ENCODE measurements around the gene ZWILCH. TPM values are rescaled to one million over a fixed set of nuclear protein-coding genes. Genes with fewer than 3 reads are reported as not detected.
"Not testable (repeated sequence)": the region's sequence is repeated elsewhere in the genome, so short reads cannot be mapped to it uniquely, and the experiment has no call there.

ZWILCH gene
- total RNA-seq, 1 donor from 2014 or later: 13.8 TPM

- TF ChIP-seq CTCF (IDR thresholded peaks at IDR 0.05): no peak
- DNase-seq (ENCODE audit: extremely low spot score, unreplicated experiment): no peak
- Mint-ChIP-seq H3K4me1 (ENCODE audit: unreplicated experiment) (peaks cover 6% of the 10 kb centered on the region), H3K9me3 (ENCODE audit: unreplicated experiment) (no peaks in the 10 kb centered on the region), H3K27ac (ENCODE audit: unreplicated experiment) (no peak overlapping the region), H3K4me3 (ENCODE audit: unreplicated experiment) (no peak overlapping the region), H3K36me3 (ENCODE audit: unreplicated experiment) (no peaks in the 10 kb centered on the region), H3K27me3 (ENCODE audit: unreplicated experiment) (peaks cover 30% of the 10 kb centered on the region)
Measured at GRCh38 chr15:66586155-66586976, 81.2 kb downstream of the ZWILCH start.

GRCh38 chr15:66587020-66587419 lies 81.9 kb downstream of the ZWILCH start:
- no peak overlapping the region for H3K27ac Mint-ChIP-seq (ENCODE audit: unreplicated experiment)
- TF ChIP-seq CTCF (IDR thresholded peaks at IDR 0.05): no peak
- DNase-seq (ENCODE audit: extremely low spot score, unreplicated experiment): no peak
- no peaks in the 10 kb centered on the region for H3K36me3 Mint-ChIP-seq (ENCODE audit: unreplicated experiment)
- peaks cover 30% of the 10 kb centered on the region for H3K27me3 Mint-ChIP-seq (ENCODE audit: unreplicated experiment)
- H3K9me3 Mint-ChIP-seq (ENCODE audit: unreplicated experiment): no peaks in the 10 kb centered on the region
- peaks cover 2% of the 10 kb centered on the region for H3K4me1 Mint-ChIP-seq (ENCODE audit: unreplicated experiment)
- H3K4me3 Mint-ChIP-seq (ENCODE audit: unreplicated experiment): no peak overlapping the region

- Mint-ChIP-seq H3K9me3 (ENCODE audit: unreplicated experiment) (no peaks in the 10 kb centered on the region), H3K4me1 (ENCODE audit: unreplicated experiment) (no peaks in the 10 kb centered on the region), H3K4me3 (ENCODE audit: unreplicated experiment) (no peak overlapping the region), H3K27me3 (ENCODE audit: unreplicated experiment) (peaks cover 30% of the 10 kb centered on the region), H3K36me3 (ENCODE audit: unreplicated experiment) (no peaks in the 10 kb centered on the region), H3K27ac (ENCODE audit: unreplicated experiment) (no peak overlapping the region)
- DNase-seq (ENCODE audit: extremely low spot score, unreplicated experiment): no peak
- no peak for TF ChIP-seq CTCF (IDR thresholded peaks at IDR 0.05)
Measured at GRCh38 chr15:66587749-66588148, 82.6 kb downstream of the ZWILCH start.

- Mint-ChIP-seq H3K4me3 (ENCODE audit: unreplicated experiment) (no peak overlapping the region), H3K4me1 (ENCODE audit: unreplicated experiment) (no peaks in the 10 kb centered on the region), H3K9me3 (ENCODE audit: unreplicated experiment) (no peaks in the 10 kb centered on the region), H3K36me3 (ENCODE audit: unreplicated experiment) (no peaks in the 10 kb centered on the region), H3K27ac (ENCODE audit: unreplicated experiment) (no peak overlapping the region), H3K27me3 (ENCODE audit: unreplicated experiment) (peaks cover 32% of the 10 kb centered on the region)
- no peak for TF ChIP-seq CTCF (IDR thresholded peaks at IDR 0.05)
- no peak for DNase-seq (ENCODE audit: extremely low spot score, unreplicated experiment)
Measured at GRCh38 chr15:66588537-66588936, 83.4 kb downstream of the ZWILCH start.

GRCh38 chr15:66588971-66589370 lies 83.8 kb downstream of the ZWILCH start:
- no peak for DNase-seq (ENCODE audit: extremely low spot score, unreplicated experiment)

GRCh38 chr15:66589429-66589828 lies 84.3 kb downstream of the ZWILCH start:
- H3K9me3 Mint-ChIP-seq (ENCODE audit: unreplicated experiment); H3K4me3 Mint-ChIP-seq (ENCODE audit: unreplicated experiment); DNase-seq (ENCODE audit: extremely low spot score, unreplicated experiment); H3K4me1 Mint-ChIP-seq (ENCODE audit: unreplicated experiment); H3K36me3 Mint-ChIP-seq (ENCODE audit: unreplicated experiment); H3K27ac Mint-ChIP-seq (ENCODE audit: unreplicated experiment): not testable (repeated sequence)
- H3K27me3 Mint-ChIP-seq (ENCODE audit: unreplicated experiment): peaks cover 30% of the 10 kb centered on the region

More at GRCh38 chr15:66588971-66589370, 83.8 kb downstream of the ZWILCH start:
- Mint-ChIP-seq H3K27ac (ENCODE audit: unreplicated experiment) (no peak overlapping the region), H3K4me3 (ENCODE audit: unreplicated experiment) (no peak overlapping the region), H3K4me1 (ENCODE audit: unreplicated experiment) (no peaks in the 10 kb centered on the region), H3K9me3 (ENCODE audit: unreplicated experiment) (no peaks in the 10 kb centered on the region), H3K36me3 (ENCODE audit: unreplicated experiment) (no peaks in the 10 kb centered on the region), H3K27me3 (ENCODE audit: unreplicated experiment) (peaks cover 32% of the 10 kb centered on the region)
- no peak for TF ChIP-seq CTCF (IDR thresholded peaks at IDR 0.05)

Data from osteocyte (in vitro differentiated cells).